AG09319 (cell line): Measurements from ENCODE around the gene OGFOD2.

Source experiments
- DNase-seq: peaks from one replicate; pipeline ENCODE4 v3.0.0-alpha.2; 2010; ENCODE audit warnings: low read depth; ENCODE audit errors: extremely low read depth
- TF ChIP-seq, protein P1 (sequence below): IDR thresholded peaks from 2 replicates; pipeline ENCODE4 v1.5.1; 2011; ENCODE audit warnings: low read depth, mild to moderate bottlenecking, inconsistent platforms, low read length, moderate library complexity

The OGFOD2 gene

DNA sequence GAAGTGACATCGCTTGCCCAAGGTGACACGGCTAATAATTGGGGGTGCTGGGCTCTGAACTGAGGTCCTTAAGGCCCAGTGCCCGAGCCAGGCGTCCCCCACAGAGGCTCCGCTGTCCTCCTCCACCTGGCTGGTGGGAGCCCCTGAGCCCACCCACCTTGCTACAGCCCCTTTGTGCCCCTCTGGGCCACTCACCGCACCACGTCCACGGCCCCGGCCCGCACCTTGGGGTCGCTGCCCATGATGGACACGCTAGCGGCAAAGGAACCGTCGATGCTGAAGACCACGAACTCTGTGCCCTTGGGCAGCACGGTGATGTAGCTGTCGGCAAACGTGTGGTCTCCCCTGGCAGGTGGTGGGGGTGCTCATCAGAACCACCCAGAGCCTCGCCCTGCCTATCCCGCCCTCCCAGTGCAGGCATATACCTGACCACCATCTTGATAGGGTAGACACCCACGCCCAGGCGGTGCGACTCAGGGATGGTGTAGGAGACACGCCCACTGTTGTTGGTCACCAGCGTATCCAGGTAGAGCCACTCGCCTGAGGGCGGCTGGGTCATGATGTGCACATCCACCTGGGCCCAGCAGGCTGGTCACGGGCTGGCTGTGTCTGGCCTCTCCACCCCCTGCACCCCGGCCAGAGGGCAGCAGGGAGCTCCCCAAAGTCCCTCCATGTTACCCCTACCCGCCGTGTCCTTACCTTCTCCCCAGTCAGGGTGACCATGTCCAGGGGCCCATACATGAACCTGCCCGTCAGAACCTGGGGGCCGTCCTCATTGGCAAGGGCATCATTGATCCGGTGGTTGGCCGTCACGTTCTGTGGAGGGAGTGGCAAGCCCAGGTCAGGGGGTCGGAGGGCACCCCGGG is 12.3 kb downstream of the OGFOD2 start:
- no peak for DNase-seq
- TF ChIP-seq, protein P1, sequence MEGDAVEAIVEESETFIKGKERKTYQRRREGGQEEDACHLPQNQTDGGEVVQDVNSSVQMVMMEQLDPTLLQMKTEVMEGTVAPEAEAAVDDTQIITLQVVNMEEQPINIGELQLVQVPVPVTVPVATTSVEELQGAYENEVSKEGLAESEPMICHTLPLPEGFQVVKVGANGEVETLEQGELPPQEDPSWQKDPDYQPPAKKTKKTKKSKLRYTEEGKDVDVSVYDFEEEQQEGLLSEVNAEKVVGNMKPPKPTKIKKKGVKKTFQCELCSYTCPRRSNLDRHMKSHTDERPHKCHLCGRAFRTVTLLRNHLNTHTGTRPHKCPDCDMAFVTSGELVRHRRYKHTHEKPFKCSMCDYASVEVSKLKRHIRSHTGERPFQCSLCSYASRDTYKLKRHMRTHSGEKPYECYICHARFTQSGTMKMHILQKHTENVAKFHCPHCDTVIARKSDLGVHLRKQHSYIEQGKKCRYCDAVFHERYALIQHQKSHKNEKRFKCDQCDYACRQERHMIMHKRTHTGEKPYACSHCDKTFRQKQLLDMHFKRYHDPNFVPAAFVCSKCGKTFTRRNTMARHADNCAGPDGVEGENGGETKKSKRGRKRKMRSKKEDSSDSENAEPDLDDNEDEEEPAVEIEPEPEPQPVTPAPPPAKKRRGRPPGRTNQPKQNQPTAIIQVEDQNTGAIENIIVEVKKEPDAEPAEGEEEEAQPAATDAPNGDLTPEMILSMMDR, result no peak

GRCh38 chr12:122988036-122988435 is 13.0 kb downstream of the OGFOD2 start:
- no peak for DNase-seq
- TF ChIP-seq, protein P1, result no peak

DNA sequence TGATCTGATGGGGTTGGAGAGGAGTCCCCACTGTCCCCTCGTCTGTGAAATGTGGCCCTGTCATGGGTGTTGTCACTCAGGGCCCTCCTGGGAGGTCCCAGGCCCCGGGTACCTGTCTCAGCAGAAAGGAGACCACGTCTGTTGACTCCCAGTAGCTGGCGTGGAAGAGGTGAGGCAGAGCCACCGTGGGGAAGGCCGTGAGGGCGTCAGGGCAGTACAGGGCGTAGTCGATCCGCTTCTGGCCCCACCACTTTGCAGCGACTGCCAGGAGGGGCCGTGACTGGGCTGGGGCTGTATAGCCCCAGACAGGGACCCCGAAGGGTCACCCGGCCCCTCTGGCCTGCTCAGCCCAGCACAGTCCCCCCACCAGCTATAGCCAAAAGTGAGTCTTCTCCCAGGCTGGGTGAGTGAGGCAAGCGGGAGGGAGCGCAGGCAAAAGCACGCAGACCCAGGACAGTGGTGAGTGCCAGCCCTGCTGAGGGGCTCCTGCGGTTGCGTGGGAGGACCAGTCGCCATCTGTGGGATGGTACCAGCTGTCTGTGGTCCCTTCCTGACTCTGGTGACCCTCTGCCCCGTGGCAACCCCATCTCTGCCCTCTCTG is 13.7 kb downstream of the OGFOD2 start:
- DNase-seq, result no peak
- TF ChIP-seq, protein P1, result no peak

DNA sequence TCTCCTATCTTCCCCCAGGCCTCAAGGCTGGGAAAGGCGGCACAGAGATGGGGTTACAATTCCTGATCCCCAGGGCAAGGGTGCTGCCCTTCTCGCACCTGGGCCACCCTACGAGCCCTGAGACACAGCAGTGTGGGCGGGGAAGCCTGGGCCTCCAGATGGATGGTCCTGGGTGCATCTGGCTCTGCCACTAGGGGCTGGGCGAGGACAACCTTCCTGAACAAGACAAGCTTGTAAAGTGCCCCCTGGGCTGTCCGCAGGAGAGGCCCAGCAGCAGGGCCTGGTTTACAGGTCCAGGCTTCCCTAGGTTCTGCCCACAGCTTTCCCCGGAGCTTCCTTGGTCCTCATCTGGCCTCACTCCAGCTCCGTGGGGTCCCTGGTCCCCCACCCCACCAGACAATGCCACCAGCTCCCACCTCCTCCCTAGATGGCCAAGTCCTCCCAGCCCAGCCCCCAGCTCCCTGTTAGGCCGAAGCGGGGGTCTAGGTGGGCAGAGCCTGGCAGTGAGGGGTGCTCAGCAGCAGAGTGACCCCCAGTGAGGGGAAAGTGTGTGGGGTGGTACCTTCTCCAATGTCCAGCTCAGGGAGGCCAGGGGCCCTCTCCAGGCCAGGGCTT is 14.3 kb downstream of the OGFOD2 start:
- TF ChIP-seq, protein P1, result no peak

GRCh38 chr12:122989874-122990419 is 14.9 kb downstream of the OGFOD2 start:
- DNase-seq, result no peak
- TF ChIP-seq, protein P1, result no peak

More for the DNA sequence above, 14.3 kb downstream of the OGFOD2 start:
- no peak for DNase-seq

DNA sequence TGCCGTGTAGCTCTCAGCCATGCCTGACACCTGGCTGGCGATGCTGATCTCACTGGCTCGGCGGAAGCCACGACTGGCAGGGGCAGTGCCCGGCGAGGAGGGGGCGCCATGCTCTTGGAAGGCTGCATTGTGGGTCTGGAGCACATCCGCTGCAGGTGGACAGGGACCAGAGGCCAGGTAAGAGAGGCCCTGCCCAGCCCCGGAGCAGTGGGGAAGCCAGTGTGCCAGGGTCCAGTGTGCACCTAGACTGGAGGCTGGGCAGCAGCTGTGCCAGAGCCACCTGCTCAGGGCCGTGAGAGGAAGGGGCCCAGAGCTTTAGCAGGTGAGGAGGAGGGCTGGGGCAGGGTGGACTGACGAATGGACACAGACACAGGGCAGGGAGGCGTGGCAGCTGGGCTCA is 15.5 kb downstream of the OGFOD2 start:
- TF ChIP-seq, protein P1, result no peak
- DNase-seq, result no peak
